GM19438 (cell line): Measurements from ENCODE around the gene NLGN2.
"Not testable (repeated sequence)": the region's sequence is repeated elsewhere in the genome, so short reads cannot be mapped to it uniquely, and the experiment has no call there.

Experiments
- ATAC-seq: cut with Tn5 transposase; IDR thresholded peaks from one replicate; pipeline ENCODE4 v1.9.1; 2021; ENCODE audit warnings: low read depth; ENCODE audit not compliant: unreplicated experiment

The NLGN2 gene

DNA sequence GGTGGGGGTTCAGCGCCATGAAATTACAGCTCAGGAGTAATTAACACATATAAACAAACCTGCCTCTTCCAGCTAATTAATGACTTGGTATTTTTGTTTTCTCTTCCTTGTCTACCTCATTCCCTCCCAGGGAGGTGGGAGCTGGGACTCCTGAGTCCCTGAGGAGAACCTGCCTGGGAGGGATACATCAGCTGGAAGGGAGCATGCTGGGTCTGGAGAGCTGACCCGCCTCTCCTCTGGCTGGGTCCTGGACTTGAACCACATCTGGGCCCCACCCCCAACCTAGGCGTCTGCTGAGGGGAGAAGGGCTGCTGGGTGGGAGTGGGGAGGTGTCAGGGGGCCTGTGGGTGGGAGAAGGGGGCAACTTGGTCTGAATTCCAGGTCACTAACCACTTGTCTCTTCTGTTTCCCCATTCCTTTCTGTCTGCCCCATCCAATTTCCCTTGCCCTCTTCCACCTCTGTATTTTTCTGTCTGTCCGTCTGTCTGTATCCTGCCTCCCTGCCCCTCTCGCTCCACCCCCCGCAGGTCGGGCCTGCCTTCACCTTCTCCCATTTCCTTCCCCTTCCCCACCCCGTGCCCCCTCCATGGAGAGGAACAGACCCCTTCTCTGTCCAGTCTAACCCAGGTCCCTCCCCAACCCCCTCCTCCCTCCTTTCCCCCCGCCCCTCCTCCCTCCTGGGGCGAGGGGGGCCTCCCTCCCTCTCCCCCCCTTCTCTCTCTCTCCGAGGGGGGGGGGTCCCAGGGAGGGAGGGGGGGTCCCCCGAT lies at the start of gene NLGN2:
Gene NLGN2 (plus strand): TSS at position 361 of the 767 bp plus-strand sequence. CDS start 411 bp downstream, outside the sequence.
- no peak for ATAC-seq

GRCh38 chr17:7361906-7362305 lies 45.7 kb upstream of the NLGN2 start:
- no peak for ATAC-seq

DNA sequence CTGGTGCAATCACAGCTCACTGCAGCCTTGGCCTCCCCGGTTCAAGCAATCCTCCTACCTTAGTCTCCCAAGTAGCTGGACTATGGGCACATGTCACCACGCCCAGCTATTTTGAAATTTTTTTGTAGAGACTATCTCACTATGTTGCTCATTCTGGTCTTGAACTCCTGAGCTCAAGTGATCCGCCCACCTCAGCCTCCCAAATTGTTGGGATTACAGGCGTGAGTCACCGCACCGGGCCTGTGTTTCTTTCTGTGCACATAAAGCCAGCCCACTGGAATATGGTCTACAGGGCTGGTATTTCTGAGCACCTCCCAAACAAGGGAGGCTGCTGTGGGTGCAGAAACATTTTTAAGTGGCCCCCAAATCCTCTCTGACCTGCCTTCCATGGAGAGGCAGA lies 44.3 kb upstream of the NLGN2 start:
- ATAC-seq = no peak

- not testable (repeated sequence) for ATAC-seq
Measured at GRCh38 chr17:7365963-7366362, 41.7 kb upstream of the NLGN2 start.

- no peak for ATAC-seq
Measured at GRCh38 chr17:7367083-7367482, 40.6 kb upstream of the NLGN2 start.

GRCh38 chr17:7367918-7368598 lies 39.6 kb upstream of the NLGN2 start:
- ATAC-seq = no peak

DNA sequence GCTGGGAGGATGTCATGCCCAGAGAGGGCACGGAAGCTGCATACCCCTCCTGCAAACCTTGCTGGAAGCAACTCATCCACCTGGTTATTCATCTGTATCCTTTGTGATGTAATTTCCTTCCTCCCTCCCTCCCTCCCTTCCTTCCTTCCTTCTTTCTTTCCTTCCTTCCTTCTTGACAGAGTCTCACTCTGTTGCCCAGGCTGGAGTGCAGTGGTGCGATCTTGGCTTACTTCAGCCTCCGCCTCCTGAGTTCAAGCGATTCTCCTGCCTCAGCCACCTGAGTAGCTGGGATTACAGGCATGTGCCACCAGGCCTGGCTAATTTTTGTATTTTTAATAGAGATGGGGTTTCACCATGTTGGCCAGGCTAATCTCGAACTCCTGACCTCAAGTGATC lies 39.0 kb upstream of the NLGN2 start:
- ATAC-seq = not testable (repeated sequence)

DNA sequence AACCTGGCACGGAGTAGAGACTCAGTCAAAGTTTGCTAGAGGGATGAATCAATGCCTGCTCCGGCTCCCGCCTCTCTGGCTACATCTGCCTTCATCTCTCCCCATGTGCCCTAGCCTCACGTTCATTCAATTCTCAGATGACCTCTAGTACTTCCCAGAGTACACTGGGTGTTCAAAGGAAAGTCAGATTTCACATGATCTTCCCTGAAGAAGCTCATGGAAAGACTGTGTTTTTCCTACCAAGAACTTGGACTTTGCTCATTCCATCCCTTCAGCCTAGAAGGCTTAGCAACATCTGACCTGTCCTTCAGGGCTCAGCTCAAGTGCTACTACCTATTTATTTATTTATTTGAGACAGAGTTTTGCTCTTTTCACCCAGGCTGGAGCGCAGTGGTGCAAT lies 37.8 kb upstream of the NLGN2 start:
- ATAC-seq = no peak

- ATAC-seq = no peak
Measured at GRCh38 chr17:7370853-7371252, 36.8 kb upstream of the NLGN2 start.

DNA sequence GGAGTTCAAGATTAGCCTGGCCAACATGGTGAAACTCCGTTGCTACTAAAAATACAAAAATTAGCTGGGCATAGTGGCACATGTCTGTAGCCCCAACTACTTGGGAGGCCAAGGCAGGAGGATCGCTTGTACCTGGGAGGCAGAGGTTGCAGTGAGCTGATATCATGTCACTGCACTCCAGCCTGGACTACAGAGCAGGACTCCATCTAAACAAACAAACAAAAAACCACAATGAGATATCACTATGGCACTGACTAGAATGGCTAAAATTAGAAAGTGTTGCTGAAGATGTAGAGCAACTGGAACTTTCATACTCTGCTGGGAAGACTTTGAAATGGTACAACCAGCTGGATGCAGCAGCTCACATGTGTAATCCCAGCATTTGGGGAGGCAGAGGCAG lies 33.3 kb upstream of the NLGN2 start:
- ATAC-seq = no peak

- ATAC-seq = no peak
Measured at GRCh38 chr17:7379134-7379533, 28.5 kb upstream of the NLGN2 start.

DNA sequence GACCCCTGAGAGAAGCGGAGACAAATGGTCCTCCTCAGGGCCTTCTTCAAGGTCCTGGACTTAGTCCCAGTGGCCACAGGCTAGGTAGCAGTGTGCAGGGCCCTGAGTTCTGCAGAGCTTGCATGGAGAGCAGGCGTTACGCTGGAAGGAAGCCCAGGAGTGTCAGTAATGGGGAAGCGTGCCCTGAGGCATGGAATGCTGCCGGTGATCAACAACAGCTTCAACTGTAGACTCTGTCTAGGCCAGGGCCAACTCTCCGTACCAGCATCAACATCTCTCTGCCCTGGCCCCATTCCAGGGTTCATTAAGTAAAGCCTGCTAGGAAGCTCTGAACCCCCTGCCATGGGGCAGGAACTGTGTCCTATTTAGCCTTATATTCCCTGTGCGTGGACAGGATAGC lies 27.3 kb upstream of the NLGN2 start:
- ATAC-seq = no peak

DNA sequence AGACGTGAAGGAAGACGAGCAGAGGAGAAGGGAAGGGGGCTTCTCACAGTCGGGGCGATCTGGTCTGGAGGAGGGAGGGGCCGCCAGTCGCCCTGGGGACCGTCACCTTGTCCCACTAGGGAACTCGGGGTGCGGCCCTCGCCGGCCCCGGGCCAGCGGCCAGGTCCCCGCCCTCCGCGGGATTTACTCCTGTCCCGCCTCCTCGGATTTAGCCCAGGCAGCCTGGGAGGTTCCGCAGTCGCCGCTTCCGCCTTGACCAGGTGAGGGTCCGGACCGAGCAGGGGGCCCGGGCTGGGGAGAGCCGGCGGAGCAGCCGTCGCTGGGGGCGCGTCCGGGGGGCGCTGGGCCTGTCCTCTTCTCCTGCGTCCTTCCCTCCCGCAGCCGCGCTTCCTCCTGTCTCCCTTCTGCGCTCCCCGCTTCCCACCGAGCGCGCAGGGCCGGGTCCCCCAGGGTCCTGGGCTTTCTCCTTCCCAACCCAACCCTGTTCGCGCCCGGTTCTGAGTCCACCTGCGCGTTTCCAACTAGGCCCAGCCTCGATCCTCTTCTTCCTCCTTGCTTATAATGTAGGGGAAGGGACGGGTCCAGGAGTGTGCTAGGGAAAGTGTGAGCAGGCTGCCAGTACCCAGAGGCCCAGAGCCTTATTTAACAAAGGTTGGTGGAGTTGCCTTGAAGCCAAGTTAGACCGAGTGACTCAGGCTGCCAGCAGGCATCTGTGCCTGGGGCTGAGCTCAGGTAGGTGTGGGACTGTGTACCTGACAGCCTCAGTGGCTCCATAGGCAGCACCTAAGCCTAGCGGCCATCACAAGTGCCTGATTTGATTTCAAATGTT lies 26.6 kb upstream of the NLGN2 start, which contains the start of gene TNK1:
Gene TNK1 (plus strand): TSS at position 235 of the 829 bp plus-strand sequence. CDS start 1,838 bp downstream, outside the sequence.
- no peak for ATAC-seq

DNA sequence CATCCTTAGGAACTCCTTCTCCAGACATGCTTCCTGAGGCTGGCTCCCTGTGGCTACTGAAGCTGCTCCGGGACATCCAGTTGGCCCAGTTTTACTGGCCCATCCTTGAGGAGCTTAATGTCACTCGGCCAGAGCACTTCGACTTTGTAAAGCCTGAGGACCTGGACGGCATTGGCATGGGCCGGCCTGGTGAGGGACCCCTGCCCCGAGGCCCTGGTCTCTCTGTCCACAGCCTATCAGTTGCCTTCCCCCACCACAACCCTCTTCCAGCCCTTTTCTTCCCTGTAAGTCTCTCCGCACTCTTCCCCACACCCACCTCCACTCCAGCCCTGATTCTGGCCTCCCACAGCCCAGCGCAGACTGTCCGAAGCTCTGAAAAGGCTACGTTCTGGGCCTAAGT lies 24.7 kb upstream of the NLGN2 start:
- ATAC-seq = no peak

DNA sequence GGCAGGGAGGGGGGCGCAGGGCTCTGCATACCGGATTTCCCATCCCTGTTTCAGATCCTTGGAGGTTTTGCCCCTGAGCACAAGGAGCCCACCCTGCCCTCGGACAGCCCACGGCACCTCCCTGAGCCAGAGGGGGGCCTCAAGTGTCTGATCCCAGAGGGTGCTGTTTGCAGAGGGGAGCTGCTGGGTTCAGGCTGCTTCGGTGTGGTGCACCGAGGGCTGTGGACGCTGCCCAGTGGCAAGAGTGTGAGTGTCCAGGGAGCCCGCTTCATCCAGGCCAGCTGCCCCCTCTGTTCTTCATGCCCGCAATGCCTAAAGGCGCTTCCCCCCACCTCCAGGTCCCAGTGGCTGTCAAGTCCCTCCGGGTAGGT lies 24.3 kb upstream of the NLGN2 start:
- ATAC-seq = no peak

DNA sequence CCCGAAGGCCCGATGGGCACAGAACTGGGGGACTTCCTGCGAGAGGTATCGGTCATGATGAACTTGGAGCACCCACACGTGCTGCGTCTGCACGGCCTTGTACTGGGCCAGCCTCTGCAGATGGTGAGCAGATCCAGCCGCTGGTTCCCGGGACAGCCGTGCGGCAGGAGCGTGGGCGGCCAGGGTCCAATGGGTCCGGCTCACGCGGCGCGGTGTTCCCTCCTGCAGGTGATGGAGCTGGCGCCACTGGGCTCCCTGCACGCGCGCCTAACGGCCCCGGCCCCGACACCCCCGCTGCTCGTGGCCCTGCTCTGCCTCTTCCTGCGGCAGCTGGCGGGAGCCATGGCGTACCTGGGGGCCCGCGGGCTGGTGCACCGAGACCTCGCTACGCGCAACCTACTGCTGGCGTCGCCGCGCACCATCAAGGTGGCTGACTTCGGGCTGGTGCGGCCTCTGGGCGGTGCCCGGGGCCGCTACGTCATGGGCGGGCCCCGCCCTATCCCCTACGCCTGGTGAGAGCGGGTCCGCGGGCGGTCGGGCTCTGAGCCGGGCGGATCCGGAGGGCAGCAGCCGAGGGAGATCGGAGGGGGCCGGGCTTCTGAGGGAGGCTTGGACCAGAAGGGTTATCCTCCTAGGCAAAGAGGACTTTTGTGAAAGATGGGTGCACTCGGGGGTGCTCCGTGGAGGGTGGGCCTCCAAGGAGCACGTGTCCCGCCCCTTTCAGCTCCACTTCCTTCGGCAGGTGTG lies 23.7 kb upstream of the NLGN2 start:
- no peak for ATAC-seq

DNA sequence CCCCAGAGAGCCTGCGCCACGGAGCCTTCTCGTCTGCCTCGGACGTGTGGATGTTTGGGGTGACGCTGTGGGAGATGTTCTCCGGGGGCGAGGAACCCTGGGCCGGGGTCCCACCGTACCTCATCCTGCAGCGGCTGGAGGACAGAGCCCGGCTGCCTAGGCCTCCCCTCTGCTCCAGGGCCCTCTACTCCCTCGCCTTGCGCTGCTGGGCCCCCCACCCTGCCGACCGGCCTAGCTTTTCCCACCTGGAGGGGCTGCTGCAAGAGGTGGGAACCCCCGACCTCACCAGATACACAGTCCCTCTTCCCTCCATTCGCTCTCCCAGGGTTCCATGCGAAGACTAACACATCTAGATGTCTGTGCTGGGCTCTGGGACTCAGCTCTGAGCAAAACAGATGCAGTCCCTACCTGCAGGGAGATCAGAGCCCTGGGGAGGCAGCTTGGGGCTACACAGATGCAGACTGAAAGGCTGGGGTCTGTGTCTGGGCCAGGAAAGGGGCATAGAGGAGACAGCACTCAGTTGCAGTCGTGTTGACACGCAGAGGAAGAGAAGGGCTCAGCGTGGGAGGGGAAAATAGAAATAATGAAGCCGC lies 23.1 kb upstream of the NLGN2 start:
- ATAC-seq = no peak

DNA sequence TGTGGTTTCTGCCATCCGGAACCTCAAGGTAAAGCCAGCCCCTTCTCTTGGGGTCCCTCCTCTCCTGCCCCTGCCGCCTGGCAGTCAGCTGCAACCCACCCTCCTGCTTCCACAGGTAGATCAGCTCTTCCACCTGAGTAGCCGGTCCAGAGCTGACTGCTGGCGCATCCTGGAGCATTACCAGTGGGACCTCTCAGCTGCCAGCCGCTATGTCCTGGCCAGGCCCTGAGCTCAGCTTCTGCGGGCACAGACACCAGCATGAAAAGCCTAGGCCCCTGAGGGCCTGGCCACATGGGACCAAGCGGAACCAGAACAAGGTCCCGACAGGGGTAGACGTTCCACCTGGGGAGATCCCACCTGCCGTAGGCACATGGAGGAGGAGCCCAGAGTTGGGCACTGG lies 18.8 kb upstream of the NLGN2 start:
- ATAC-seq = no peak

GRCh38 chr17:7389924-7390910 lies 17.4 kb upstream of the NLGN2 start:
- ATAC-seq = no peak
